MG63 (cell line): ENCODE measurements around the gene CRIM1. TPM values are rescaled to one million over a fixed set of nuclear protein-coding genes. Genes with fewer than 3 reads are reported as not detected.
A peak's percentile ranks its signal among the peaks of the same experiment; 100 is the strongest.

Source experiments
- DNase-seq: peaks from one replicate; pipeline ENCODE4 v3.0.0-alpha.2; 2020
- H3K27me3 ChIP-seq: fragments of 250-450 bp; sonication (Bioruptor Pico); 2 replicates; pipeline ENCODE4 v1.5.1; 2020; ENCODE audit warnings: mild to moderate bottlenecking, moderate library complexity
- H3K36me3 ChIP-seq: fragments of 250-450 bp; sonication (Bioruptor Pico); 2 replicates; pipeline ENCODE4 v1.5.1; 2020; ENCODE audit warnings: mild to moderate bottlenecking, moderate library complexity
- H3K4me3 ChIP-seq: fragments of 250-450 bp; sonication (Bioruptor Pico); 2 replicates; pipeline ENCODE4 v1.5.1; 2020; ENCODE audit warnings: mild to moderate bottlenecking, moderate library complexity
- H3K9me3 ChIP-seq: fragments of 250-450 bp; sonication (Bioruptor Pico); 2 replicates; pipeline ENCODE4 v1.5.1; 2020; ENCODE audit warnings: mild to moderate bottlenecking, moderate library complexity
- total RNA-seq: library from RNA; depleted of rRNA; stranded (reverse); fragments of >200 nt; shearing (Covaris generic); gene quantifications from 2 replicates; pipeline ENCODE4 v1.2.3, GENCODE V29; 2014; ENCODE audit warnings: low replicate concordance

Gene CRIM1
- total RNA-seq, 1 experiment from 2014 or later = 102 TPM

DNA sequence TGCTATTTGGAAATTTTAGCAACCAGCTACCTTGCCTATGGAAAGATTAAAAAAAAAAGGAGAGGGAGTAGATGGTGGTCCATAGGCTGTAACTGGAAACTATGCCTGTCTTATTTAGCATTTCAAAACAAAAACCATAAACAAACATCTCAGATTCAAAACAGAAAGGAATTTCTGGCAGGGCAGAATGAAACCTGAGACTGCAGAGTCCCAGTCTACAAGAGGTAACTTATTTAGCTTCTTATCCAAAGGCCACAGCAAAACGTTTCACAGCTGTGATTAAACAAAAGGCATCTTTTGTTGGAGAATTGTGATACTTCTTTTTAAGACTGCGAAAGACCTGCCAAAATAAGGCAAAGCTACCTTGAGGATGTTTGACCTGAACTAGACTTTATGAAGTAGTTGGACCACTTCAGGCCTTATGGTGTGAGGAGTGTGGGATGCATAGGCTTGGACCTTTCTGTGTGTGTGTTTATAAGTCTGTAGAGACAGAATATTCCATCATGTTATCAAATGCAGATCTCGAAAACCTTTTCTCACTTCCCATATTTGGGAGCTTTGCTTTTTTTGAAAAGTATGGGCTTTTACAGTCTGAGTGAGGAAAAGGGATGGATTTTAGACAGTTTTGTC lies 11.0 kb downstream of the CRIM1 start:
- Histone ChIP-seq H3K4me3 (no peak overlapping the region), H3K9me3 (no peaks in the 10 kb centered on the region), H3K36me3 (peaks cover 86% of the 10 kb centered on the region), H3K27me3 (no peaks in the 10 kb centered on the region)
- DNase-seq = no peak

- Histone ChIP-seq H3K4me3 (no peak overlapping the region), H3K9me3 (no peaks in the 10 kb centered on the region), H3K27me3 (no peaks in the 10 kb centered on the region), H3K36me3 (peaks cover 79% of the 10 kb centered on the region)
- no peak for DNase-seq
These were observed 11.9 kb downstream of the CRIM1 start for GRCh38 chr2:36367486-36367885.

DNA sequence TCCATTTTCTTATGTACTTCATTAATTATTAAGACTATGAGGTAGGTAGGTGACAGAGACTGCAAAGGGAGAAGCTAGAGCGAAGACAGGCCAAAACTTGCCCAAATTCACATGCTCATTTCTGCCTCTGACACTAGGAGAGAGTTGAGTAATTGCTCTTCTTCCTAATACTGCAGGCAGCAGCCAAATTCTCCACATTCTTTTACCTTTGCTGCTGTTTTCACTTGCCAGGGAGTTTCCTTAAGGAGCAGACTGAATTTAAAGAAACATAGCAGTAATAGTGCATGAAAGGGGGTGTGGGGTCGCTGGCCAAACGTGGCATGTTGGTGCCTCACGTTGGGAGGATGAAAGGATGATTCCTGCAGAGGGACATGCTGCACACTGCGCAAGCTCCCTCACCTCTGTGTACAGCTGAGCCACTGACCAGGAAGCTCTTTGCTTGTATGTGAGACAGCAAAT lies 12.3 kb downstream of the CRIM1 start:
- DNase-seq = no peak
- Histone ChIP-seq H3K9me3 (no peaks in the 10 kb centered on the region), H3K27me3 (no peaks in the 10 kb centered on the region), H3K4me3 (no peak overlapping the region), H3K36me3 (peaks cover 79% of the 10 kb centered on the region)

- peaks cover 76% of the 10 kb centered on the region for H3K36me3 ChIP-seq
- no peaks in the 10 kb centered on the region for H3K27me3 ChIP-seq
- no peak overlapping the region for H3K4me3 ChIP-seq
- H3K9me3 ChIP-seq = no peaks in the 10 kb centered on the region
- DNase-seq = no peak
These were observed 12.9 kb downstream of the CRIM1 start for GRCh38 chr2:36368438-36368837.

- H3K4me3 ChIP-seq = no peak overlapping the region
- no peak for DNase-seq
- no peaks in the 10 kb centered on the region for H3K9me3 ChIP-seq
- H3K27me3 ChIP-seq = no peaks in the 10 kb centered on the region
- peaks cover 74% of the 10 kb centered on the region for H3K36me3 ChIP-seq
These were observed 13.6 kb downstream of the CRIM1 start for GRCh38 chr2:36369163-36369562.

- Histone ChIP-seq H3K4me3 (no peak overlapping the region), H3K27me3 (no peaks in the 10 kb centered on the region), H3K9me3 (no peaks in the 10 kb centered on the region), H3K36me3 (peaks cover 71% of the 10 kb centered on the region)
- no peak for DNase-seq
These were observed 14.1 kb downstream of the CRIM1 start for GRCh38 chr2:36369716-36370115.

DNA sequence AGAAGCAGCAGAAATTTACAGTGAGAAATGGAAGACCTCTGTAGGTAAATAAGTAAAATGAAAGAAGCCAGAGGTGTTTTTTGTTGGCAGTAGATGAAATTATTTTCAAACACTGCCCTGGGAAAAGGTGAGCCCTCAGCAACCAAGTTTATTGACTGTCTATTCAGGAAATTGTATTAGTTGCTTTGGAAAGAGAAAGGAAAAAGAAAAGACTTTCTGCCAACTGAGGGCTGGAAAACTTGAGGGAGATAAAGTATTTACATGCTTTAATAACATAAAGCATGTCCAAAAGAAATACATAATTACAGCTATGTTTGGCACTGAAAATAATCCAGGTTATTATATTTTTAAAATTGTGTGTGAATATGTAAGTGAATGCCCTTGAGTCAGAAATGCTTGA lies 14.7 kb downstream of the CRIM1 start:
- H3K4me3 ChIP-seq = no peak overlapping the region

GRCh38 chr2:36371070-36371874 lies 15.7 kb downstream of the CRIM1 start:
- Histone ChIP-seq H3K36me3 (peaks cover 58% of the 10 kb centered on the region), H3K4me3 (no peak overlapping the region), H3K9me3 (no peaks in the 10 kb centered on the region), H3K27me3 (no peaks in the 10 kb centered on the region)
- peak; percentile 75 for DNase-seq

More for the DNA sequence above, 14.7 kb downstream of the CRIM1 start:
- no peak for DNase-seq
- Histone ChIP-seq H3K9me3 (no peaks in the 10 kb centered on the region), H3K36me3 (peaks cover 66% of the 10 kb centered on the region), H3K27me3 (no peaks in the 10 kb centered on the region)

DNA sequence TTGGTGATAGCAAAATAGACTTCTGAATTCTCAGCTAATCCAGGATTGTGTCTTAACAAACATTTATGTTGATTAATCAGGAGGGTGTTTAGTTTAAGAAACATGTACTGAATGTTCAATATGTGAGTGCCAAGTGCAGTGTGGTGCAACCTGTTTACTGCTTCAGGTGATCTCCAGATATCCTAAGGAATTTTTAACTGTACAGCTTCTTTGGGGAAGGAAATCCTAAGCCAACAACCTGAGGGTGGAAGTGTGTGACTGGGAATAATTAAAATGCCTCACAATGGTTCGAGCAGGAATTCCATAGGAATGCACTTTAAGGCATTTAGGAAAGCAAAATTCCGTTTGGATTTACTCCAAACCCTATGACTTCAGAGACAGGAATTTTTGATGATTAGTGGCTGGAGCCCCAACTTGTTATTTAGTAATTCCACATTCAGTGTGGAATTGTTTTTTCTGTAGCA lies 16.4 kb downstream of the CRIM1 start:
- H3K9me3 ChIP-seq = no peaks in the 10 kb centered on the region
- H3K36me3 ChIP-seq = peaks cover 58% of the 10 kb centered on the region
- peak; percentile 28 for DNase-seq
- H3K4me3 ChIP-seq = no peak overlapping the region
- no peaks in the 10 kb centered on the region for H3K27me3 ChIP-seq

DNA sequence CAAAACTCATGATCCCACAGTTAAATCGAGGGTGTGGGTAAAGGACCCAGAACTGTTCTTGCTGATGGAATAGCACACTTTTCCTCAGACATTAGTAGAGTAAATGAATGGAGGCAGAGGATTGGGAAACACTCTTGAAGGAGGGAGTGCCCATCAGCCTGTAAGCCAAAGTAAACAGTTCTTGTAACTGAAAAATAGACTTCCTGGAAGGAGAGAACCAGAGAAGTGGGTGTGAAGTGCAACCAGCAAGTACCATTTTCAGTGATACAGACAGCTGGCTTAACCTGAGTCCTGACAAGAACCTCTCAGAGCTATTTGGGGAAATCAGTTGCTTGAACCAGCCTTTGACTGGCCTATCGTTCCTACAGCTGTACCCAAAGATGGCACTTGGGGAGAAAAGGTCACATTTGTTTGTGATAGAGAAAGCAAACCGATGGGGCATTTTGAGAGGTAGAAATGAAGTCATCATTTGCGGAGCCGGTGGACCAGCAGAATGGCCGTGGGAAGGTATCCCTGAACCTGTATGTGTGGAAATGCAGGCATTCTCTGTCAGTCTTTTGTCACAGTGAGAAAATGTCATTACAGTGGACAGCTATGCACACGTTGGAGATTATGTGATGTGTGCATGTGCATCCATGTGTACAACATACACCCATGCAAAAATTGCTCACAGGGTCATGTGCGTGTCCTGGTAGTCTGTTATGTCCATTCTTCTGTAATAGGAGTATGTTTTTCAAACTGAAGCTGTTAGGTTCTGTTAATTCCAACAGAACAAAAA lies 17.8 kb downstream of the CRIM1 start:
- peak; percentile 42 for DNase-seq
- no peak overlapping the region for H3K4me3 ChIP-seq
- peaks cover 57% of the 10 kb centered on the region for H3K36me3 ChIP-seq
- no peaks in the 10 kb centered on the region for H3K27me3 ChIP-seq
- H3K9me3 ChIP-seq = no peaks in the 10 kb centered on the region

- Histone ChIP-seq H3K4me3 (no peak overlapping the region), H3K36me3 (peaks cover 55% of the 10 kb centered on the region), H3K27me3 (no peaks in the 10 kb centered on the region), H3K9me3 (no peaks in the 10 kb centered on the region)
- DNase-seq = no peak
These were observed 19.0 kb downstream of the CRIM1 start for GRCh38 chr2:36374585-36374984.

DNA sequence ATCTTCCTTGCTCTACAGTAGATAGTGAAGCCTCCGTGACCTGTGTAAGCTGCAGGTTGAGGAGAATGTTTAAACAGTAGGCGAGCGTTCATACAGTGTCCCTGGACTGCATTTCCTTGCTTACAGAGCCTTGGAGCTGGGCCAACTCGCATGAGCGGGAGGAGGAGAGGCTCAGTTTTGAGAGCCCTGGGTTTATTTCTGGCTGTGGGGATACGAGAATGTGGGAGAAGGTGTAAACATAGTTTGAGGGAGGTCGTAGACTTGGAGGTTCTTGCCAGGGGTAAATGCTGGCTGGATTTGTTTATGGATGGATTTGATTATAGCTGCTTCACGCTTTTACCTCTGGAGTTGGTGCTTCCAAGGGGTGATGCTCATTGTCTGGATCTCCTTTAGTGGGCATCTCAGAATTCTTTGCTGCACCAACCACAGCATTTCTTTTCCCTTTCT lies 20.8 kb downstream of the CRIM1 start:
- H3K9me3 ChIP-seq = no peaks in the 10 kb centered on the region
- H3K36me3 ChIP-seq = peaks cover 58% of the 10 kb centered on the region
- no peaks in the 10 kb centered on the region for H3K27me3 ChIP-seq
- H3K4me3 ChIP-seq = no peak overlapping the region
- DNase-seq = peak; percentile 56

DNA sequence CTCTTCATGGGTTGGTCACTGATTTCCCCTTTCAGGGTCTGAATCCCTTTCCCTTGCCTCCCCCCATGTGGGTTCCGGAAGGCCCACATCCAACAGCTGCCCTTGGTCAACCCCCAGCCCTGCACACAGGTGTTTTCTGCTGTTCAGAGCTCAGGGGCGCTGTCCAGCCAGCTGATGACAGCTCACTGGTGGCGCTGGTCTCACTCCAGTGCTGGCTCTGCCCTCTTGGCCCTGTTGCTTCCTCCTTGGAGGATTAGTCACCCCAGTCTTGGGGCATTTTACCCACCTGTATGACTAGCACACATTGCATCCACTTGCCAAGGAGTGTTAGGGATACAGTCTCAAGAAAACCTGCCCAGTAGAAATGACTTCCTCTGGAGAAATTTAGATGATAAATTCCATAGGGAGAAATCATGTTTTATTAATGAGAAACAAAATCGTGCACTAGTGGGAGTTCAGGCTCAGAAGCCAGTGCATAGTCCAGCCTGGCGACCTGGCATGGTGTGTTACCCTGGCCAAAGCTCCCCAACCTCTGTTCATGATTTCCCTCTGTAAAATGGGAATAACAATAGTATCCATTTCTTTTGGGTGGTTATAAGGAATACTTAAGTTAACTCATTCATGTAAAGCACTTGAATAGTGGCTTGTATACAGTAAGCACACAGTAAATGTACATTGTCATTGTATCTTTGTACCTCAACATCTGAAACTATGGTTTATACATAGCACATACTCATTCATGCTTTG lies 21.6 kb downstream of the CRIM1 start:
- Histone ChIP-seq H3K9me3 (no peaks in the 10 kb centered on the region), H3K4me3 (no peak overlapping the region), H3K27me3 (no peaks in the 10 kb centered on the region), H3K36me3 (peaks cover 64% of the 10 kb centered on the region)
- peak; percentile 50 for DNase-seq

GRCh38 chr2:36379710-36380448 lies 24.3 kb downstream of the CRIM1 start:
- H3K27me3 ChIP-seq = no peaks in the 10 kb centered on the region
- DNase-seq = no peak
- peaks cover 74% of the 10 kb centered on the region for H3K36me3 ChIP-seq

DNA sequence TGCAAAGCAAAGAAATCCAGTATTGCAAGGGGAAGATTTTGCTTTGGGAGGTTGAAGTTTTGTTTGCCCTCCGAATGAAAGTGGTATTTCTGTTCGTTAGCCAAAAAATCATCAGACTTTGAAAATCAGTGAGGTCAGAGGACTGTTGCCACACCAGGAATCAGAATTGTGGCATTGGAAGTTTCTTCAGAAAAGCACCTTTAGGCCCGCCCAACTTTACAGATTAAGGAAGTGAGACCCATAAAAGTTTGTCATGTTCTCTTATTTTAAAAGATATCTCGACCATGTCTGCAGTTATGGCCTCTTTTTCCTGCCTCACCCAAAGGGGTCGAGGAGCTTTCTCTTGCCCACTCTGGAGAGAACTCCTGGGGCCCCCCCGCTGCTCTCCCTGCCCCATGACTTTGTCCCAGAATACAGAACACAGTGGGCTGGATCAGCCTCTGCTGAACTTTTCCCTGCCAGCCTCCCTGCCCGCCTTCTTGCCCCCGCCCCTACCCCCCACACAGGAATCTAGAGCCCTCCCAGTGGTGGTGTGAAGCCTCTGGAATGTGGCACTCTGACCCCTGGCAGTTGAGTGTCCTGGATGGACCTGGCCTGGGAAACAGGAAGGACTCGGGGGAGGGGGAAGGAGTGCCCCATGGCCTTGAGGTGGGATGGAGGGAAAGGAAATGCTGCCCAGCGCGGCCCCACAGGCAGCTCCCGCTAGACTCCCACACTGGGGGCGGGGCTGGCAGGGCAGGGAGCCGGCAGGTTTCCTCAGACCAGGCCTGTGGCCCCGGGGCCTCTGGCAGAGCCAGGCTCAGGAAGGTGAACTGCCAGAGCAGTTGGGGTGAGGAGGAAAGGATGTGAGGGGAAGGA lies 25.3 kb downstream of the CRIM1 start:
- Histone ChIP-seq H3K36me3 (peaks cover 79% of the 10 kb centered on the region), H3K9me3 (no peaks in the 10 kb centered on the region), H3K4me3 (no peak overlapping the region), H3K27me3 (no peaks in the 10 kb centered on the region)
- peak; percentile 70 for DNase-seq

More at GRCh38 chr2:36379710-36380448, 24.3 kb downstream of the CRIM1 start:
- H3K4me3 ChIP-seq = no peak overlapping the region
- no peaks in the 10 kb centered on the region for H3K9me3 ChIP-seq
